IPS DF 6.9 (cell line): ENCODE results near the gene EME2.

ENCODE experiments used
- DNase-seq: peaks from one replicate; pipeline ENCODE4 v3.0.0-alpha.2; 2013; ENCODE audit warnings: low read depth, low spot score
- H3K27ac ChIP-seq: one replicate; pipeline ENCODE4 v1.5.1; 2013; ENCODE audit warnings: low read length, control low read depth
- H3K27me3 ChIP-seq: 2 replicates; pipeline ENCODE4 v1.6.1; 2013; ENCODE audit warnings: mild to moderate bottlenecking, low read length; ENCODE audit not compliant: control insufficient read depth, insufficient read depth
- H3K36me3 ChIP-seq: 2 replicates; pipeline ENCODE4 v1.6.1; 2013; ENCODE audit warnings: low read length; ENCODE audit not compliant: control insufficient read depth, insufficient read depth
- H3K4me1 ChIP-seq: 2 replicates; pipeline ENCODE4 v1.6.1; 2013; ENCODE audit warnings: low read length; ENCODE audit not compliant: control insufficient read depth, insufficient read depth
- H3K4me3 ChIP-seq: 2 replicates; pipeline ENCODE4 v1.5.1; 2013; ENCODE audit warnings: mild to moderate bottlenecking, low read length
- H3K9me3 ChIP-seq: 2 replicates; pipeline ENCODE4 v1.6.1; 2013; ENCODE audit warnings: low read length, inconsistent platforms; ENCODE audit not compliant: control insufficient read depth, insufficient read depth
- WGBS: extraction: QIAGEN DNeasy Blood & Tissue Kit; methylation state at CpG from one replicate; pipeline ENCODE4 v1.1.7; 2013; ENCODE audit warnings: mixed read lengths, missing lambda C conversion rate; ENCODE audit not compliant: insufficient read length, insufficient coverage; 5-methylcytosine and 5-hydroxymethylcytosine counted together

Gene EME2

DNA sequence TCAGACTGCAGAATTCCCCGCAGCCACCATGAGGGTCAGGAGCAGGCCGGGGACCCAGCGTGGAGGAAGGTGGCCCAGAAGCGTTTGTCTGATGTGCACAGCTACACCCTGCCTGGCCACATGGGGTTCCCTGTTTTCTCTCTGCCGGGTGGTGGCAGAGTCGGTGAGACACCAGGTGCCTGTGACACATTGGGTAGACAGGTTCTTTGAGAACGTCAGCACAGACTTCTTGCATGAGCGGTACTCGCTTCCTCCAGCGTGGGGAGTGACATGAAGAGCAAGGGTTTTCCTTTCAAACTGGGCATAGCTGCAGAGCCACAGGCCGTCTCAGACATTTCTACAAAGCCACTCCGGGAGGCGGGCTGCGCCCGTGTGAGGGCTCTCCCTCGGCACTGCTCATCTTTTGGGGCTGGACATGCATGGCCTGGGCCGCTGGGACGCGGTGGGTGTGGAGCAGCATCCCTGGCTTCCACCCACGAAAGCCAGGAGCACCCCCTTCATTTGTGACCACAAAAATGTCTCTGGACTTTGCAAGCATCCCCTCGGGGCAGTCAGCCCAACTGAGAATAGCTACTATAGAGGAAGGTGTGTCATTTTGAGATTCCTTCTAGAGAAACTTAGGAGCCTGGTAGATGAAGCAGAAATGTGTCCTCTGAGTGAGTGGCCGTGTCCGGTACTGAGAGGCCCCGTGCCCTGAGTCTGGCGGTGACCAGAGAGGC, 27.3 kb upstream of the EME2 start:
- no CpG with 5 or more reads among the region's 25 CpGs for WGBS
- DNase-seq = no peak
- Histone ChIP-seq H3K4me3 (no peak overlapping the region), H3K9me3 (no peaks in the 10 kb centered on the region), H3K27ac (no peak overlapping the region), H3K27me3 (no peaks in the 10 kb centered on the region), H3K36me3 (peaks cover 10% of the 10 kb centered on the region), H3K4me1 (no peaks in the 10 kb centered on the region)

DNA sequence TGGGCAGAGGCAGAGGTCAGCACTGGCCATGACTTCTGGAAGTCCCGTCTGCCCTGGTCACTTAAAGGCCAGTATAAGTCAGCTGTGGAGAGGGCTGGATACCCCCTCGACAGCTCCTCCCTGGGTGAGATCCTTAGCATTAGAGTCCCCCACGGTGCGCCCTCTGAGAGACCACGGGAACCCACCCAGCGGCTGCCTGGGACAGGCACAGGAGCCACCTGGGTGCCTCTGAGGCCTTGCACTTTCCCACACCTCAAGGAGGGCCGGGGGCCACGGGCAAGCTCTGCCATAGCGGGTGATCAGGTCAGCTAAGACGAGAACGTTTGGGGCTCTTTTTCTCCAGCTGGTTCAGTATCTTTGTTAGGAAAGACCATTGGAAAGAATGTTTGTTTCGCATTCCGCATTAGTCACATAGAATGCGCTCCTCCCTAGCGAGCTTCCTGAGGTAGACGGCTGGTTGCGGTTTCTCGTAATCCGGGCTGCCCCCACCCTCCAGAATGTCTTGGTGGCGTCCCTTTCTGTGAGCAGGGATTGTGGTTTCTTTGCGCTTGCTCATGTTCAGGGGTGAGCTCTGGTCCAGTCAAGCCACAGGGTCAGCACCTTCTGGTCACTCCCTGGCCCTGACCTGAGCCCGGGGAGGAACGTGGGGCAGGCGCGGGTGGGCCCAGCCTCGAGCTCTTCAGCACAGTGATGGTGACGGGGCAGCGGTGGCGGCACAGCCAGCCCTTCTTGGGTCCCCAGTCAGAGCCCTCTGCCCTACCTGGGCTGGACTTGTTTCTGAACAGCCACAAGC, 26.5 kb upstream of the EME2 start:
- Histone ChIP-seq H3K4me1 (no peaks in the 10 kb centered on the region), H3K4me3 (no peak overlapping the region), H3K36me3 (peaks cover 10% of the 10 kb centered on the region), H3K27me3 (no peaks in the 10 kb centered on the region), H3K9me3 (no peaks in the 10 kb centered on the region), H3K27ac (no peak overlapping the region)
- WGBS = no CpG with 5 or more reads among the region's 29 CpGs
- DNase-seq = no peak

DNA sequence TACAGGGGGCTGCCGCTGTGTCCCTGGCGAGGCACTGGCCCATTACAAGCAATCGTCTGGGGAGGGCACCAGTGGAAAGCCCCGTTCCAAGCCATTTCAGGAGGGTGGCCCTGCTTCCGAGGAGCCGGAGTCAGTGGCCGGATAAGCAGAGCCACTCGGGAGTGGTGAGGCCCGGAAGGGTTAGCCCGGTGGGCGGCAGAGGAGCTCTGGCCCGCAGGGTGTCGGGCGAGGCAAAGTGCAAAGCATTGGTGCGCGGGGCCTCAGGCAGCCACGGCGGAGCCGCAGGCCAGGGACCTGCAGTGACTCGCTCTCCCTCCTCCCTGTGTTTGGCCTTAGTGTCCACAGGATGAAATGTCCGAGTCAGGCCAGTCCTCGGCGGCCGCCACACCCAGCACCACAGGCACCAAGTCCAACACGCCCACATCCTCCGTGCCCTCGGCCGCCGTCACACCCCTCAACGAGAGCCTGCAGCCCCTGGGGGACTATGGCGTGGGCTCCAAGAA, 25.9 kb upstream of the EME2 start:
- H3K4me1 ChIP-seq = no peaks in the 10 kb centered on the region
- WGBS = no CpG with 5 or more reads among the region's 31 CpGs
- H3K9me3 ChIP-seq = no peaks in the 10 kb centered on the region
- no peak overlapping the region for H3K27ac ChIP-seq
- peaks cover 10% of the 10 kb centered on the region for H3K36me3 ChIP-seq
- no peak overlapping the region for H3K4me3 ChIP-seq
- DNase-seq = no peak
- H3K27me3 ChIP-seq = no peaks in the 10 kb centered on the region

DNA sequence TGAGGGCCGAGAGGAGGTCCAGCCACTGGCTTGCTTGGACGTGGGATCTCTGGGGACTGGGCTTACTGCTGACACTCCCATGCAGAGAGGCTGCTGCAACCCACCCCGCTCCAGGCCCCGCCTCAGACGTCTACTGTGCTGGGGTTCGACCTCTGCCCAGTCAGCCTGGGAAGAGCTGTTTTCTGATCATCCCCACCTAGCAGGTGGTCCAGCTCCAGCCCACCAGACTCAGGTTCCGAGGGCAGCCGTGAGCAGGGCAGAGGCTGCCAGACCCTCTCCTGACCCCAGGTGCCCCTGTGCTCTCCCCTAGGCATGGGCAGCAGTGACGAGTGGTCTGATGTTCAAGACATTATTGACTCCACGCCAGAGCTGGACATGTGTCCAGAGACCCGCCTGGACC, 24.7 kb upstream of the EME2 start:
- WGBS = no CpG with 5 or more reads among the region's 11 CpGs
- no peaks in the 10 kb centered on the region for H3K4me1 ChIP-seq
- no peaks in the 10 kb centered on the region for H3K9me3 ChIP-seq
- peaks cover 13% of the 10 kb centered on the region for H3K36me3 ChIP-seq
- no peak overlapping the region; the same call in 1 of the 2 replicates for H3K4me3 ChIP-seq
- DNase-seq = no peak
- no peak overlapping the region for H3K27ac ChIP-seq
- no peaks in the 10 kb centered on the region for H3K27me3 ChIP-seq

DNA sequence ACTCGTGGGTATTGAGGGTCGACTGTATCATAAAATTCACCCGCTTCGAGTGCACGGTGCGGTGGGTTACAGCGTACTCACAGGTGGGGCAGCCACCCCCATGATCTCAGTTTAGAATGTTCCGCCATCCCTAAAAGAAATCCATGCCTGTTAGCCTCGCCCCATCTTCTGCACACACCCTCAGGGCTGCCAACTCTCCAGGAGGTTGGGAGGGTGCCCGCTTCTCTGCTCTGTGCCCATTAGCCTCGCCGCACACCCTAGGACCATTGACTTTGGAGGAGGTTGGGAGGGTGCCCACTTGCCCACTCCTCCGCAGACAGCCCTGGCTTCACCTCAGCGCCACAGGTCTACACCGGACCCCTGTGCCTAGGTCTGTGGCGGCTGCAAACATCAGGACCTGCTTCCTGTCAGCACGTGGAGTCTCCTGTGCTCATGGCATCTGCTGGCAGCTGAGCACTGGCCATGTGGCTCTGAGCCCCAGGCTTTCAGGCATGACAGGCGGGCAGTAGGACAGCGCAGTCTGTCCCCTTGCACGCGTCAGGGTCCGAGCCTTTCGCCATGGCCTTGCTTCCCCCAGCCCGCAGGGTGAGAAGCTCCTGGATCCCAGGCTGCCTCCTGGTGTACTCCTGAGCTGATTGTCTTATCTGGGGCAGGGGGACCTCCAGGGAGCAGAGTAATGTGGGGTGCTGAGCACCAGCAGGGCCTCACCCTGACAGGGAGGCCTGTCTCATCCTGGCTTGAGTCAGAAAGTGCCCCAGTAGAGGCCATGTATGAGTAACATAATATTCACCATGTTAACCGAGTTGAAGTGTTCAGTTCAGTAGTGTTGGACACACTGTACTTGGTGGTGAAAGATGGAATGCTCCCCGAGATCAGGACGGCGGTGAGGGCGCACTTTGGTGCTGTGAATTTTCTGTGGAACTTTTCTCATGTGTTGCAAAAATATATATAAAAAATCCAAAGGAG, 23.2 kb upstream of the EME2 start:
- Histone ChIP-seq H3K27ac (no peak overlapping the region), H3K27me3 (no peaks in the 10 kb centered on the region), H3K4me1 (no peaks in the 10 kb centered on the region), H3K36me3 (peaks cover 13% of the 10 kb centered on the region), H3K4me3 (no peak overlapping the region), H3K9me3 (no peaks in the 10 kb centered on the region)
- no peak for DNase-seq
- no CpG with 5 or more reads among the region's 29 CpGs for WGBS

DNA sequence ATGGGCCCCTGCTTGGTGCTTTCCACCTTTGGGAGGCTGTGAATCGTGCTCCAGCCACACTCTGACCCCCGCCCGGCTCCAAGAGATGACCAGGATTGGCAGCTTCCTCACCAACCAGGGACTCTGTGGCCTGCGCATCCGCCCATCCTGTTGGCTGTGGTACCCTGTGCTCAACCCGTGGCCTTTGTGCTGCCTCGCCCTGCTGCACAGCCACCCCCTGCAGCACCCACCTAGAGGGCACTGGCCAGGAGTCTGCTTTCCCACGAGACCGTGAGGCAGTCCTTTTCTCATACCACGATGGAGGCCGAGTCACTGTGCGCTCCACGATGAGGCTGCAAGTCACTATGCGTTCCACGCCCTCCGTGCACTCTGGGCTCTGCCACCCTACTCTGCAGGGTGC, 20.7 kb upstream of the EME2 start:
- Histone ChIP-seq H3K9me3 (no peaks in the 10 kb centered on the region), H3K4me1 (no peaks in the 10 kb centered on the region), H3K27ac (no peak overlapping the region), H3K36me3 (peaks cover 9% of the 10 kb centered on the region), H3K4me3 (no peak overlapping the region), H3K27me3 (no peaks in the 10 kb centered on the region)
- no peak for DNase-seq
- WGBS = no CpG with 5 or more reads among the region's 16 CpGs

DNA sequence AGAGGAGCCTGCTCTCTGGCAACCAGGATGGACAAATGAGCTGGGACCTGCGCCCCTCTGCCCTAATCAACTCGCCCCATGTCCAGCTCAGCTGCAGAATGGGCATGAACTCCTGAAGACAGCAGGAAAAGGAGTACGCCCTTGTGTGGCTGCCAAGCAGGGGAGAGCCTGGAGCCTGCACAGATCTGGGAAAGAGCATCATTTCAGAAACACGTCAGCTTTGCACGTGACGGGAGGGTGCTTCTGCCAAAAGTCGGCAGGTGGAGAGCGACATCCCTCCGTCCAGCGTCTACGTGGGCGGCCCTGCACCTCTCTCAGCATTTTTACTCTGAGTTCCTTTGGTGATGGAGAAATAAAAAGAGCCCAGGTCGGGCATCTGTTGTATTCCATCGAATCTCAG, 19.8 kb upstream of the EME2 start:
- Histone ChIP-seq H3K36me3 (peaks cover 12% of the 10 kb centered on the region), H3K27me3 (no peaks in the 10 kb centered on the region), H3K4me1 (no peaks in the 10 kb centered on the region), H3K27ac (no peak overlapping the region), H3K4me3 (no peak overlapping the region), H3K9me3 (no peaks in the 10 kb centered on the region)
- DNase-seq = no peak
- WGBS = no CpG with 5 or more reads among the region's 14 CpGs

DNA sequence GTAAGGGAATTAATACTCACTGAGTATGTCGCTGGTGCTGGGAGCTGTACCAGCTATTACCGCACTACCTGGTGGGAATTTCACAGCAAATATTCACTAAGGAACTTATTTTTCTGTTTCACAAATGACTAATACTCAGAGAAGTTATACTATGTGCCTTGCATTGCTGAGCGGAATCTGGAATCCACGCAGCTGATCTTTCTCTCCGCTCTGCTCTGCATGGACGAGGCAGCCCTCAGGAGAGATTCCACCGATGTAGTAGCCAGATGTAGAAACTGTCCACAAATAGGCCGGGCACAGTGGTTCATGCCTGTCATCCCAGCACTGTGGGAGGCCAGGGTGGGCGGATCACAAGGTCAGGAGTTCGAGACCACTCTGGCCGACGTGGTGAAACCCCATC, 18.4 kb upstream of the EME2 start:
- no peaks in the 10 kb centered on the region for H3K9me3 ChIP-seq
- H3K27me3 ChIP-seq = no peaks in the 10 kb centered on the region
- H3K4me1 ChIP-seq = no peaks in the 10 kb centered on the region
- no CpG with 5 or more reads among the region's 12 CpGs for WGBS
- DNase-seq = no peak
- H3K27ac ChIP-seq = no peak overlapping the region
- H3K4me3 ChIP-seq = no peak overlapping the region
- H3K36me3 ChIP-seq = peaks cover 7% of the 10 kb centered on the region

DNA sequence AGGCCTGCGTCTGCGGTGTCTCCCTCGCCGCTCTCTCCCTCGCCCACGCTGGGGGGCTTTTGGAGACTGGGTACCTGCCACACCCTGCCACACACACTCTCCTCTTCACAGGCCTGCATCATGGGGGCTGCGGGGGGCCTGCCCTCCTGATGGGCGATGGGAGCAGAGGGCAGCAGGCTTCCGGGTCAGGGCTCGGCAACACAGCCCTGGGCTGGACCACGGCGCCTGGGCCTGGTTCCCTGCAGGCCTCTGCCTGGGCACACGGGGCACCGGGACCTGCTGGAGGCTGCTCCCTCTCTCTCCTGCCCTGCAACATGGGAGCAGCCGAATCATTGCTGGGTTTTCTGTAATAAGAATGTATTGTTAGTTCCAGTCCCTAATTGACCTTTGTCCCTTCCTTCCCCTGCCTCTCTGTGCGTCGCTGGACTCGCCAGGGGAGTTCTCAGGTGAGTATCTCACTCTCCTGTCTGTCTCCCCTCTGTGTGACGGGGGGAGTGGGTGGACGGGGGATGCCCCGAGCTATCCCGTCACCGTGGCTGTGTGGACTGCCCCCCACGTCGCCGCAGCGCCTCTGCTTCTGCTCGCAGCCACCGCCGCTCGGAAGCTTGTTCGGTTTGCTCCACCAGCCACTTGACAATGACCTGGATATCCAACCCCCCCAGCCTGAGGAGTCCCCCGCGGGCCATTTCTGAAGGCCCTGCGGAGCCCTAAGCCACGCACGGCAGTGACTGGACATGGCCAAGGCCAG, 14.7 kb upstream of the EME2 start:
- Histone ChIP-seq H3K4me3 (no peak overlapping the region; the same call in 1 of the 2 replicates), H3K36me3 (peaks cover 7% of the 10 kb centered on the region), H3K9me3 (no peaks in the 10 kb centered on the region), H3K27me3 (no peaks in the 10 kb centered on the region), H3K27ac (no peak overlapping the region), H3K4me1 (no peaks in the 10 kb centered on the region)
- no CpG with 5 or more reads among the region's 37 CpGs for WGBS
- DNase-seq = no peak
